ENCODE measurements around the gene OR5W2. TPM values are rescaled to one million over a fixed set of nuclear protein-coding genes. Genes with fewer than 3 reads are reported as not detected.

The OR5W2 gene
- total RNA-seq, 1 donor = not detected

Other genes starting within 250 kb of the OR5W2 start
- not detected for gene OR5D13, start 141.1 kb downstream of the OR5W2 start, total RNA-seq
- not detected for gene OR5D14, start 119.0 kb downstream of the OR5W2 start, total RNA-seq
- gene OR5L1, start 103.2 kb downstream of the OR5W2 start, total RNA-seq = not detected
- gene OR5D18, start 95.0 kb downstream of the OR5W2 start, total RNA-seq = not detected
- not detected for gene OR5L2, start 87.4 kb downstream of the OR5W2 start, total RNA-seq
- gene OR5D16, start 75.8 kb downstream of the OR5W2 start, total RNA-seq = not detected
- gene TRIM51, start 31.3 kb downstream of the OR5W2 start, total RNA-seq = not detected
- gene OR5I1, start 21.8 kb upstream of the OR5W2 start, total RNA-seq = not detected
- gene OR10AG1, start 55.4 kb upstream of the OR5W2 start, total RNA-seq = not detected
- not detected for gene OR5F1, start 80.0 kb upstream of the OR5W2 start, total RNA-seq
- 0.10 TPM for gene OR5AS1, start 113.1 kb upstream of the OR5W2 start, total RNA-seq
- not detected for gene OR8I2, start 178.7 kb upstream of the OR5W2 start, total RNA-seq
- gene OR8H2, start 189.1 kb upstream of the OR5W2 start, total RNA-seq = not detected
- gene OR8H3, start 207.8 kb upstream of the OR5W2 start, total RNA-seq = not detected
- not detected for gene OR8J3, start 225.6 kb upstream of the OR5W2 start, total RNA-seq
- not detected for gene OR8K5, start 245.7 kb upstream of the OR5W2 start, total RNA-seq

Measured in mononuclear cell (primary cell).